Neural progenitor cell (in vitro differentiated cells): Measurements from ENCODE around the gene DDX50. TPM values are rescaled to one million over a fixed set of nuclear protein-coding genes. Genes with fewer than 3 reads are reported as not detected.
"Not testable (repeated sequence)": the region's sequence is repeated elsewhere in the genome, so short reads cannot be mapped to it uniquely, and the experiment has no call there.

Experiments used
- DNase-seq: peaks from one replicate; pipeline ENCODE4 v3.0.0-alpha.2; 2016; ENCODE audit warnings: low spot score
- H2AFZ ChIP-seq: fragments of 200-600 bp; sonication (generic); replicated peaks from 2 replicates; pipeline ENCODE4 v1.6.1; 2016; ENCODE audit warnings: antibody characterized with exemption
- H3F3A ChIP-seq: fragments of 200-600 bp; sonication (generic); 2 replicates; pipeline ENCODE4 v1.6.1; 2016; ENCODE audit warnings: antibody characterized with exemption, low read depth
- H3K27ac ChIP-seq: fragments of 200-600 bp; sonication (generic); 2 replicates; pipeline ENCODE4 v1.5.1; 2016; ENCODE audit warnings: mild to moderate bottlenecking
- H3K27me3 ChIP-seq: fragments of 200-600 bp; sonication (generic); 2 replicates; pipeline ENCODE4 v1.6.1; 2016; ENCODE audit warnings: mild to moderate bottlenecking, moderate library complexity
- H3K36me3 ChIP-seq: fragments of 200-600 bp; sonication (generic); 2 replicates; pipeline ENCODE4 v1.5.1; 2016
- H3K4me1 ChIP-seq: fragments of 200-600 bp; sonication (generic); 2 replicates; pipeline ENCODE4 v1.6.1; 2016; ENCODE audit warnings: mixed run types
- H3K4me2 ChIP-seq: fragments of 200-600 bp; sonication (generic); 2 replicates; pipeline ENCODE4 v1.6.1; 2016
- H3K4me3 ChIP-seq: fragments of 200-600 bp; sonication (generic); 2 replicates; pipeline ENCODE4 v1.5.1; 2016
- H3K79me2 ChIP-seq: fragments of 200-600 bp; sonication (generic); 2 replicates; pipeline ENCODE4 v1.6.1; 2016; ENCODE audit warnings: low read depth
- H3K9ac ChIP-seq: fragments of 200-600 bp; sonication (generic); 2 replicates; pipeline ENCODE4 v1.6.1; 2016
- H3K9me3 ChIP-seq: fragments of 200-600 bp; sonication (generic); 2 replicates; pipeline ENCODE4 v1.5.1; 2016; ENCODE audit warnings: low read depth
- H4K20me1 ChIP-seq: fragments of 200-600 bp; sonication (generic); 2 replicates; pipeline ENCODE4 v1.6.1; 2016; ENCODE audit warnings: low read depth
- H3K27ac Mint-ChIP-seq: 3 replicates; pipeline ENCODE4 v1.8.0; 2021; ENCODE audit warnings: mixed read lengths
- H3K27me3 Mint-ChIP-seq: 2 replicates; pipeline ENCODE4 v1.8.0; 2022; ENCODE audit warnings: low read depth, mild to moderate bottlenecking, inconsistent platforms, moderate library complexity, mixed read lengths; ENCODE audit not compliant: insufficient read depth
- H3K36me3 Mint-ChIP-seq: 3 replicates; pipeline ENCODE4 v1.8.0; 2021; ENCODE audit warnings: mixed read lengths
- H3K4me1 Mint-ChIP-seq: 3 replicates; pipeline ENCODE4 v1.8.0; 2021; ENCODE audit warnings: mixed read lengths
- H3K4me3 Mint-ChIP-seq: 3 replicates; pipeline ENCODE4 v1.8.0; 2021; ENCODE audit warnings: mild to moderate bottlenecking, moderate library complexity, mixed read lengths
- H3K9me3 Mint-ChIP-seq: 3 replicates; pipeline ENCODE4 v1.8.0; 2020; ENCODE audit warnings: mixed read lengths
- EZH2 ChIP-seq: fragments of 200-600 bp; sonication (generic); IDR thresholded peaks from 2 replicates; pipeline ENCODE4 v1.6.1; 2017; ENCODE audit warnings: antibody characterized with exemption, mild to moderate bottlenecking, moderate library complexity
- EZH2phosphoT487 ChIP-seq: fragments of 200-600 bp; sonication (generic); IDR thresholded peaks from 2 replicates; pipeline ENCODE4 v1.6.1; 2017; ENCODE audit warnings: antibody characterized with exemption
- total RNA-seq: library from RNA; depleted of rRNA; stranded (reverse); fragments of >200 nt; gene quantifications from 2 replicates; pipeline ENCODE4 v1.2.3, GENCODE V29; 2015; ENCODE audit warnings: low replicate concordance
- TF ChIP-seq, protein P1 (sequence below): fragments of 200-600 bp; sonication (generic); IDR thresholded peaks from 2 replicates; pipeline ENCODE4 v1.5.1; 2017; ENCODE audit warnings: antibody characterized with exemption, mild to moderate bottlenecking

The DDX50 gene
- total RNA-seq, 1 donor from 2014 or later: 110 TPM

DNA sequence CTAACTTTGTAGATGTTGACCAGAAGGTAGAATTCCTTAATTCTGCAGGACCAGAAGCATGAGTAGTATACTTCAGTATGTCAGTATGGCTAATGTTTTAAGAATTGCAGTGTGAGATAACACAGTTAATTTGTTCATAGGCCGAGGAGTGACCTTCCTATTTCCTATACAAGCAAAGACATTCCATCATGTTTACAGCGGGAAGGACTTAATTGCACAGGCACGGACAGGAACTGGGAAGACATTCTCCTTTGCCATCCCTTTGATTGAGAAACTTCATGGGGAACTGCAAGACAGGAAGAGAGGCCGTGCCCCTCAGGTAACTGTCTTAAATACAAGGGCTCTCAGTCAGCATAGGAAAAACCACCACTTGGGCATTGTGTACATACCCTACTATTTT is 62.0 kb downstream of the DDX50 start:
- Histone ChIP-seq H3K4me3 (no peak overlapping the region), H2AFZ (no peak overlapping the region), H3K4me2 (no peak overlapping the region), H3K27ac (no peak overlapping the region), H3K79me2 (peaks cover 47% of the 10 kb centered on the region), H3K36me3 (peaks cover 36% of the 10 kb centered on the region), H3F3A (peaks cover 3% of the 10 kb centered on the region), H3K27me3 (no peaks in the 10 kb centered on the region), H4K20me1 (peaks cover 18% of the 10 kb centered on the region), H3K9me3 (no peaks in the 10 kb centered on the region), H3K4me1 (no peaks in the 10 kb centered on the region), H3K9ac (no peak overlapping the region)
- Mint-ChIP-seq H3K4me1 (no peaks in the 10 kb centered on the region), H3K4me3 (no peak overlapping the region), H3K27ac (no peak overlapping the region), H3K36me3 (peaks cover 23% of the 10 kb centered on the region), H3K27me3 (no peaks in the 10 kb centered on the region), H3K9me3 (no peaks in the 10 kb centered on the region)
- no peak for DNase-seq
- TF ChIP-seq, protein P1, sequence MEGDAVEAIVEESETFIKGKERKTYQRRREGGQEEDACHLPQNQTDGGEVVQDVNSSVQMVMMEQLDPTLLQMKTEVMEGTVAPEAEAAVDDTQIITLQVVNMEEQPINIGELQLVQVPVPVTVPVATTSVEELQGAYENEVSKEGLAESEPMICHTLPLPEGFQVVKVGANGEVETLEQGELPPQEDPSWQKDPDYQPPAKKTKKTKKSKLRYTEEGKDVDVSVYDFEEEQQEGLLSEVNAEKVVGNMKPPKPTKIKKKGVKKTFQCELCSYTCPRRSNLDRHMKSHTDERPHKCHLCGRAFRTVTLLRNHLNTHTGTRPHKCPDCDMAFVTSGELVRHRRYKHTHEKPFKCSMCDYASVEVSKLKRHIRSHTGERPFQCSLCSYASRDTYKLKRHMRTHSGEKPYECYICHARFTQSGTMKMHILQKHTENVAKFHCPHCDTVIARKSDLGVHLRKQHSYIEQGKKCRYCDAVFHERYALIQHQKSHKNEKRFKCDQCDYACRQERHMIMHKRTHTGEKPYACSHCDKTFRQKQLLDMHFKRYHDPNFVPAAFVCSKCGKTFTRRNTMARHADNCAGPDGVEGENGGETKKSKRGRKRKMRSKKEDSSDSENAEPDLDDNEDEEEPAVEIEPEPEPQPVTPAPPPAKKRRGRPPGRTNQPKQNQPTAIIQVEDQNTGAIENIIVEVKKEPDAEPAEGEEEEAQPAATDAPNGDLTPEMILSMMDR: no peak
- TF ChIP-seq EZH2 (no peak), EZH2phosphoT487 (no peak)

DNA sequence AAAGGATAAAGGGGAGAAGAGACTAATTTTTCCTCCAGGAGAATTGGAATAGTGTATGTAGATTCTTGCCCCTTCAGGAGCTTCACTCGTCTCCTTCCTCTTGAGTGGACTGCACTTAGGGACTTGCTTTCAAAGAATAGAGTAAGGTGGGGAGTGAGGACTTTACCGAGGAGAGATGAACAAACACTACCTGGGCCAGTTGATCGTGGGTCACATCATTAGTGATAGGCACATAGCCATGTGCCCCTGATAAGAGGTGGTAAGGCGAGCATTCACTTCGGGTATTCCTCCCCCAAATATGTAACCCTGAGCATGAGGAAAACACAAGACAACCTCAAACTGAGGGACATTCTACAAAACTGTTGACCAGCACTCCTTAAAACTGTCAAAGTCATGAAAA is 72.9 kb downstream of the DDX50 start:
- Histone ChIP-seq H3K4me2 (no peak overlapping the region), H3K27ac (no peak overlapping the region), H3K4me1 (no peaks in the 10 kb centered on the region), H2AFZ (no peak overlapping the region), H3K27me3 (no peaks in the 10 kb centered on the region), H3K79me2 (no peaks in the 10 kb centered on the region), H4K20me1 (no peaks in the 10 kb centered on the region), H3F3A (no peaks in the 10 kb centered on the region), H3K9ac (no peak overlapping the region), H3K4me3 (no peak overlapping the region), H3K9me3 (no peaks in the 10 kb centered on the region), H3K36me3 (peaks cover 26% of the 10 kb centered on the region)
- H3K4me1 Mint-ChIP-seq: no peaks in the 10 kb centered on the region
- peaks cover 25% of the 10 kb centered on the region for H3K36me3 Mint-ChIP-seq
- H3K4me3 Mint-ChIP-seq: no peak overlapping the region
- no peak for TF ChIP-seq EZH2phosphoT487
- TF ChIP-seq, protein P1: no peak
- TF ChIP-seq EZH2: no peak
- DNase-seq: no peak
- H3K27ac Mint-ChIP-seq: no peak overlapping the region
- H3K9me3 Mint-ChIP-seq: no peaks in the 10 kb centered on the region
- no peaks in the 10 kb centered on the region for H3K27me3 Mint-ChIP-seq

DNA sequence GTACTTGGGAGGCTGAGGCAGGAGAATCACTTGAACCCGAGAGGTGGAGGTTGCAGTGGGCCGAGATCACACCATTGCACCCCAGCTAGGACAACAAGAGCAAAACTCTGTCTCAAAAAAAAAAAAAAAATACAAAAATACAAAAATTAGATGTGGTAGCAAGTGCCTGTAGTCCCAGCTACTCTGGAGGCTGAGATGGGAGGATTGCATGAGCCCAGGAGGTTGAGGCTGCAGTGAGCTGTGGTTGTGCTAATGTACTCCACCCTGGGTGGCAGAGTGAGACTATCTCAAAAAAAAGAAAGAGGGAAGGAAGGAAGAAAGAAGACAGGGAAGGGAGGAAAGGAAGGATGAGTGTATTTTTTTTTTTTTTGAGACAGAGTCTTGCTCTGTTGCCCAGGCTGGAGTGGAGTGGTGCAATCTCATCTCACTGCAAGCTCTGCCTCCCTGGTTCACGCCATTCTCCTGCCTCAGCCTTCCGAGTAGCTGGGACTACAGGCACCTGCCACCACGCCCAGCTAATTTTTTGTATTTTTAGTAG is 74.9 kb downstream of the DDX50 start:
- H3F3A ChIP-seq, H3K9me3 Mint-ChIP-seq, H3K27ac ChIP-seq, H3K4me2 ChIP-seq, H3K4me3 ChIP-seq, H3K4me1 Mint-ChIP-seq, H3K27me3 Mint-ChIP-seq, H3K9me3 ChIP-seq, H3K27ac Mint-ChIP-seq, H3K79me2 ChIP-seq, H2AFZ ChIP-seq, H3K9ac ChIP-seq, H3K4me3 Mint-ChIP-seq, H3K4me1 ChIP-seq, H3K27me3 ChIP-seq, H4K20me1 ChIP-seq, DNase-seq: not testable (repeated sequence)
- H3K36me3 Mint-ChIP-seq: peaks cover 23% of the 10 kb centered on the region
- H3K36me3 ChIP-seq: peaks cover 25% of the 10 kb centered on the region

DNA sequence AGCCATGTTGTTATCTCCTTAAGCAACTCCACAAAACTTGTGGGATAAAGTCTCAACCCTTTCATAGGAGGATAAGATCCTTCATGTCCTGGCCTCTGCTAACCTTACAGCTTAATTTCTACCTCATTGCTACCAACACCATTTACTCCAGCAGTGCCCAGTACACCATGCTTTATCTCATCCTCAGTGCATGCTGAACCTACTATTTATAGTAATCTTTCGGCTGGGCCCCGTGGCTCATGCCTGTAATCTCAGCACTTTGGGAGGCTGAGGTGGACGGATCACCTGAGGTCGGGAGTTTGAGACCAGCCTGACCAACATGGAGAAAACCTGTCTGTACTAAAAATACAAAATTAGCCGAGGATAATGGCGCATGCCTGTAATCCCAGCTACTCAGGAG is 78.6 kb downstream of the DDX50 start:
- not testable (repeated sequence) for DNase-seq, H4K20me1 ChIP-seq, H3K4me3 ChIP-seq, H3K27ac Mint-ChIP-seq, H3K4me3 Mint-ChIP-seq, H3K27me3 Mint-ChIP-seq, H3K4me1 Mint-ChIP-seq, H3K9ac ChIP-seq, H3K9me3 Mint-ChIP-seq, H2AFZ ChIP-seq, H3K4me1 ChIP-seq, H3K27ac ChIP-seq, H3K4me2 ChIP-seq, H3K9me3 ChIP-seq, H3K27me3 ChIP-seq, H3K79me2 ChIP-seq
- H3K36me3 Mint-ChIP-seq: peaks cover 18% of the 10 kb centered on the region
- H3K36me3 ChIP-seq: peaks cover 20% of the 10 kb centered on the region
- H3F3A ChIP-seq: peaks cover 16% of the 10 kb centered on the region
